Thoracic aorta (tissue), 2 donors: ENCODE data around the gene DAB2. TPM values are rescaled to one million over a fixed set of nuclear protein-coding genes. Genes with fewer than 3 reads are reported as not detected.

ENCODE experiments used
- ATAC-seq: fragments of 150-250 bp; one replicate; pipeline ENCODE4 v1.8.0; 2017; ENCODE audit warnings: low read depth; ENCODE audit not compliant: insufficient number of reproducible peaks, low FRiP score
- DNase-seq: peaks from one replicate; pipeline ENCODE4 v3.0.0-alpha.2; 2020; ENCODE audit warnings: low spot score
- H3K27ac ChIP-seq, 2 donors: fragments of 200-600 bp; sonication (generic); 1 replicate in 1 of 2; 2 replicates in 1 of 2; pipeline ENCODE4 v1.5.1; 2016; ENCODE audit warnings: mild to moderate bottlenecking in 2 of 2, moderate library complexity in 2 of 2
- H3K27me3 ChIP-seq: fragments of 200-600 bp; sonication (generic); replicated peaks from 2 replicates; pipeline ENCODE4 v1.6.0; 2016; ENCODE audit warnings: mild to moderate bottlenecking; ENCODE audit not compliant: insufficient read depth
- H3K36me3 ChIP-seq: fragments of 200-600 bp; sonication (generic); one replicate; pipeline ENCODE4 v1.5.1; 2016
- H3K4me1 ChIP-seq, 2 donors: fragments of 200-600 bp; sonication (generic); 1 replicate in 1 of 2; 2 replicates in 1 of 2; pipeline versions ENCODE4 v1.5.1 to v1.6.0; 2016; ENCODE audit warnings: low read depth in 2 of 2, mild to moderate bottlenecking in 1 of 2; ENCODE audit not compliant: control insufficient read depth in 1 of 2
- H3K4me3 ChIP-seq: fragments of 200-600 bp; sonication (generic); 2 replicates; pipeline ENCODE4 v1.5.1; 2016; ENCODE audit warnings: mild to moderate bottlenecking
- H3K9me3 ChIP-seq: fragments of 200-600 bp; sonication (generic); 2 replicates; pipeline ENCODE4 v1.5.1; 2016
- total RNA-seq, 2 donors: library from RNA; depleted of rRNA; stranded (reverse); fragments of >200 nt; gene quantifications; one replicate each; pipeline versions ENCODE4 v1.1.0 to v1.2.3, GENCODE V29; 2016
- TF ChIP-seq, protein P1 (sequence below): fragments of 200-600 bp; sonication (generic); IDR thresholded peaks from one replicate; pipeline ENCODE4 v1.5.1; 2019; ENCODE audit warnings: antibody characterized with exemption

The DAB2 gene
- total RNA-seq, 2 donors from 2014 or later: 162 to 187 TPM

DNA sequence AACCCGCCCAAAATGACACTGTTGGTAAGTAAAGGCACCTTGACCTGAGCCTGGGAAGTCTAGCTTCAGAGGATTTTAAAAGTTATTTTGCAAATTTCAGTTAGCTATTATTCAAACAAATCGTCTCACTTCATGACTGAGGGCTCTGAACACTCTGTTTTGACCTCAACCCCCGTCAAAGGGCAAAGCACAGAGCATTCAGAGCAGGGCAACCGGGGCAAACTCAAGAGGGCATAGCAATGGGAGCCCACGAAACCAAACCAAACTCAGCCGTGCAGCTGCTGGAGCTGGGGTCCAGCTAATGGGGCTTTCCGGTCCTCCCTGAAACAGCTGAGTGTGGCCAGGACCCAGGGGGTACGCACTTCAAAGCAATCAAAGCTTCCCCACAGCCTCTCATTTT lies 62.1 kb downstream of the DAB2 start:
- Histone ChIP-seq H3K4me3 (no peak overlapping the region), H3K9me3 (no peaks in the 10 kb centered on the region), H3K4me1 (no peaks in the 10 kb centered on the region), H3K27ac (no peak overlapping the region), H3K27me3 (no peaks in the 10 kb centered on the region), H3K36me3 (no peaks in the 10 kb centered on the region)
- ATAC-seq: no peak
- TF ChIP-seq, protein P1, sequence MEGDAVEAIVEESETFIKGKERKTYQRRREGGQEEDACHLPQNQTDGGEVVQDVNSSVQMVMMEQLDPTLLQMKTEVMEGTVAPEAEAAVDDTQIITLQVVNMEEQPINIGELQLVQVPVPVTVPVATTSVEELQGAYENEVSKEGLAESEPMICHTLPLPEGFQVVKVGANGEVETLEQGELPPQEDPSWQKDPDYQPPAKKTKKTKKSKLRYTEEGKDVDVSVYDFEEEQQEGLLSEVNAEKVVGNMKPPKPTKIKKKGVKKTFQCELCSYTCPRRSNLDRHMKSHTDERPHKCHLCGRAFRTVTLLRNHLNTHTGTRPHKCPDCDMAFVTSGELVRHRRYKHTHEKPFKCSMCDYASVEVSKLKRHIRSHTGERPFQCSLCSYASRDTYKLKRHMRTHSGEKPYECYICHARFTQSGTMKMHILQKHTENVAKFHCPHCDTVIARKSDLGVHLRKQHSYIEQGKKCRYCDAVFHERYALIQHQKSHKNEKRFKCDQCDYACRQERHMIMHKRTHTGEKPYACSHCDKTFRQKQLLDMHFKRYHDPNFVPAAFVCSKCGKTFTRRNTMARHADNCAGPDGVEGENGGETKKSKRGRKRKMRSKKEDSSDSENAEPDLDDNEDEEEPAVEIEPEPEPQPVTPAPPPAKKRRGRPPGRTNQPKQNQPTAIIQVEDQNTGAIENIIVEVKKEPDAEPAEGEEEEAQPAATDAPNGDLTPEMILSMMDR: no peak
- no peak for DNase-seq

DNA sequence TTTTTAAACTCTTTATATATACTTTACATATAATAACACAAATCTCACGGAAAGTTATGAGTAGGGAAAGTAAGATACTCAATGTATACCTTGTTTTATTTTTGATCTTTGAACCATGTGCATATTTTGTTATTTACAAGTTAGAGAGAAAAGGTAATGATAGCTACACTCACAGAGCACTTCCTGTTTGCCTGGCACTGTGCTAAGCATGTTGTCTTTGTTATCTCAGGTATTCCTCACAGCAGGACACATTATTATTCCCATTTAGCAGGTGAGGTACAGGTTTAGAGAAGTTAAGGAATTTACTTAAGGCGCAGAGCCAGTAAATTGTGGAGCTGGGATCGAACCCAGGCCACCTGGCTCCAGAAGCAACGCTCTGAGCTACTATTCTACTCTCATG lies 63.5 kb downstream of the DAB2 start:
- no peak for ATAC-seq
- DNase-seq: no peak
- Histone ChIP-seq H3K4me3 (no peak overlapping the region), H3K27me3 (no peaks in the 10 kb centered on the region), H3K4me1 (no peaks in the 10 kb centered on the region), H3K36me3 (no peaks in the 10 kb centered on the region), H3K9me3 (no peaks in the 10 kb centered on the region), H3K27ac (no peak overlapping the region)
- TF ChIP-seq, protein P1: no peak

DNA sequence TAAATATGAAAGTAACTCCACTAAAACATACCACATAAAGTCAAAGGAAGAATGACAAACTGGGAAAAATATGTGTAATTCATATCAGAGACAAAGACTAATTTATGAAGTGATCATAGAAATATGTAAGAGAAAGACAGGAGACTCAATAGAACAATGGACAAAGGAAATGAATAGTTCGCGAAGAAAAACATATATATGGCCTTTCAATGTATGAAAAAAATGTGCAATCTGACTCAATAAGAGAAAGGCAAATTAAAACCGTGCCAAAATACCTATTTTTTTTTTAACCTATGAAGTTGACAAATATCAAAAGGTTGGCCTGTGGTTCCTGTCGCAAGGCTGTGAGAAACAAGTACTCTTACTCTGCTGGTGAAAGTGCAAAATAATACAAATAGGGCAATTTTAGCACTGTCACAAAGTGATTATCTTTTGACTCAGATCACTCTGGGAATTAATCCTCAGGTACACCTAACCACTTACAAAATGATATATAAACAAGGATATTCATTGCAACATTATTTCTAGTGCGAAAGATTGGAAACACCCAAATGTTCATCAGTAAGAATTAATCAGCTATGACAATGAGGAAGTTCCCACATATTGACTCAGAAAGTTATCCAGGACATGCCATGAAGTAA lies 64.2 kb downstream of the DAB2 start:
- Histone ChIP-seq H3K9me3 (no peaks in the 10 kb centered on the region), H3K36me3 (no peaks in the 10 kb centered on the region), H3K4me1 (no peaks in the 10 kb centered on the region), H3K27ac (no peak overlapping the region), H3K27me3 (no peaks in the 10 kb centered on the region), H3K4me3 (no peak overlapping the region)
- TF ChIP-seq, protein P1: no peak
- ATAC-seq (no peak), DNase-seq (no peak)

DNA sequence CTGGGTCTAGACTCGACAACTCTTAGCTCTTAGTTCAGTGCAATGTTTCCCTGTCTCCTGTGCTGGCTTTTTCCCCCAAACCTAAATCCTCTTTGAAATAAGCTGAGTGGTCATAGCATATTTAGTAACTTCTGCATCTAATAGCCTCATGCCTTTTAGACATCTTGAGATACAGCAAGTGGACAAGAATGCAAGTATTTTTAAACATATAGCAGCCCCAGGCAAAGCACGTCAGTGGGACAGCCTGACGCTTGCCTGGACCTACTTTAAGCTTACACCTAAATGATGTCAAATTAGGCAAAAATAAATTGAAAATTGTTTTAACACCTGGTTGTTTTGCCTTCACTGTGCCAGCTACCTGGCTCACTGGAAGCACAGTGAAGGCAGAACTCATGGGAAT lies 68.5 kb downstream of the DAB2 start:
- H3K27me3 ChIP-seq: no peaks in the 10 kb centered on the region
- no peaks in the 10 kb centered on the region for H3K9me3 ChIP-seq
- no peak overlapping the region for H3K27ac ChIP-seq
- DNase-seq: no peak
- no peak for ATAC-seq
- TF ChIP-seq, protein P1: no peak
- no peaks in the 10 kb centered on the region for H3K4me1 ChIP-seq
- H3K4me3 ChIP-seq: no peak overlapping the region
- no peaks in the 10 kb centered on the region for H3K36me3 ChIP-seq

DNA sequence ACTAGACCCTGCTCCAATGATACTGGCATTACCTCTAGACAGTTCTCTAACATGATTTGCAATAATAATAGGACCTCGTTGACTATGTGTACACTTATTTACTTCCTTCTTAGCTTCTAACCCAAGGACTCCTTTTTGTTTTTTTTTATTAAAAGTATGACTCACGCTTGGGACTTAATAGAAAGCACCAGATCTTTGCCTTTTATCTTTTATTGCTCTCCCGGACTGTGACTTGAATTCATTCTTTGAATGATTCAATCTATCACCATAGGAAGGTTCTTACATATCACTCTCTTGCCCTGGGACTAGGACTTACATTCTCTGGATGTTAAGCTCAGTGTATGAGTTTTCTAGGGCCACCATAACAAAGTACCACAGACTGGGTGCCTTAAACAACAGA lies 69.5 kb downstream of the DAB2 start:
- Histone ChIP-seq H3K4me3 (no peak overlapping the region), H3K36me3 (no peaks in the 10 kb centered on the region)
- TF ChIP-seq, protein P1: no peak

More for the DNA sequence above, 69.5 kb downstream of the DAB2 start:
- no peaks in the 10 kb centered on the region for H3K9me3 ChIP-seq
- H3K4me1 ChIP-seq: no peaks in the 10 kb centered on the region
- H3K27me3 ChIP-seq: no peaks in the 10 kb centered on the region
- ATAC-seq (no peak), DNase-seq (no peak)
- H3K27ac ChIP-seq: no peak overlapping the region
